RWPE2 (cell line): ENCODE measurements around the gene DTX3.

ENCODE experiments used
- ATAC-seq: fragments of 200-7000 bp; cut with Tn5 transposase; 3 replicates; pipeline ENCODE4 v1.9.1; 2021; ENCODE audit warnings: low read depth
- DNase-seq: peaks from one replicate; pipeline ENCODE4 v3.0.0-alpha.2; 2020; ENCODE audit warnings: low spot score
- H3K27ac ChIP-seq: fragments of 450-650 bp; 2 replicates; pipeline ENCODE4 v1.5.1; 2017; ENCODE audit warnings: mild to moderate bottlenecking; ENCODE audit not compliant: poor library complexity, severe bottlenecking
- H3K27me3 ChIP-seq: fragments of 250-450 bp; sonication (Bioruptor Pico); 2 replicates; pipeline ENCODE4 v1.5.1; 2021; ENCODE audit warnings: mild to moderate bottlenecking, moderate library complexity; ENCODE audit not compliant: insufficient read depth, poor library complexity, severe bottlenecking
- H3K36me3 ChIP-seq: fragments of 250-450 bp; sonication (Bioruptor Pico); 2 replicates; pipeline ENCODE4 v1.5.1; 2020; ENCODE audit warnings: low read depth, mild to moderate bottlenecking, moderate library complexity
- H3K4me1 ChIP-seq: fragments of 250-450 bp; sonication (Bioruptor Pico); 2 replicates; pipeline ENCODE4 v1.5.1; 2021; ENCODE audit warnings: mild to moderate bottlenecking, moderate library complexity; ENCODE audit not compliant: insufficient read depth, poor library complexity, severe bottlenecking
- H3K4me3 ChIP-seq: fragments of 250-450 bp; sonication (Bioruptor Pico); 2 replicates; pipeline ENCODE4 v1.5.1; 2021; ENCODE audit warnings: mild to moderate bottlenecking, moderate library complexity; ENCODE audit not compliant: severe bottlenecking
- H3K9me3 ChIP-seq: fragments of 250-450 bp; sonication (Bioruptor Pico); 2 replicates; pipeline ENCODE4 v1.5.1; 2021; ENCODE audit warnings: mild to moderate bottlenecking, moderate library complexity; ENCODE audit not compliant: severe bottlenecking
- CTCF ChIP-seq: fragments of 450-650 bp; IDR thresholded peaks from one replicate; pipeline ENCODE4 v1.5.1; 2017; ENCODE audit warnings: mild to moderate bottlenecking, moderate library complexity; ENCODE audit not compliant: poor library complexity, severe bottlenecking

The DTX3 gene

GRCh38 chr12:57606399-57606798 lies 1.8 kb downstream of the DTX3 start:
- H3K36me3 ChIP-seq = peaks cover 6% of the 10 kb centered on the region; the same call in 1 of the 2 replicates
- no peaks in the 10 kb centered on the region for H3K9me3 ChIP-seq
- DNase-seq = no peak
- TF ChIP-seq CTCF = no peak
- ATAC-seq = no peak
- H3K27me3 ChIP-seq = no peaks in the 10 kb centered on the region
- H3K4me1 ChIP-seq = peaks cover 5% of the 10 kb centered on the region
- H3K4me3 ChIP-seq = no peak overlapping the region
- no peak overlapping the region for H3K27ac ChIP-seq

- no peak for DNase-seq
- Histone ChIP-seq H3K9me3 (no peaks in the 10 kb centered on the region), H3K36me3 (peaks cover 2% of the 10 kb centered on the region; the same call in 1 of the 2 replicates), H3K4me3 (no peak overlapping the region), H3K27ac (no peak overlapping the region), H3K27me3 (no peaks in the 10 kb centered on the region), H3K4me1 (peaks cover 5% of the 10 kb centered on the region)
- no peak for TF ChIP-seq CTCF
- no peak for ATAC-seq
Measured at GRCh38 chr12:57606821-57607220, 2.2 kb downstream of the DTX3 start.

DNA sequence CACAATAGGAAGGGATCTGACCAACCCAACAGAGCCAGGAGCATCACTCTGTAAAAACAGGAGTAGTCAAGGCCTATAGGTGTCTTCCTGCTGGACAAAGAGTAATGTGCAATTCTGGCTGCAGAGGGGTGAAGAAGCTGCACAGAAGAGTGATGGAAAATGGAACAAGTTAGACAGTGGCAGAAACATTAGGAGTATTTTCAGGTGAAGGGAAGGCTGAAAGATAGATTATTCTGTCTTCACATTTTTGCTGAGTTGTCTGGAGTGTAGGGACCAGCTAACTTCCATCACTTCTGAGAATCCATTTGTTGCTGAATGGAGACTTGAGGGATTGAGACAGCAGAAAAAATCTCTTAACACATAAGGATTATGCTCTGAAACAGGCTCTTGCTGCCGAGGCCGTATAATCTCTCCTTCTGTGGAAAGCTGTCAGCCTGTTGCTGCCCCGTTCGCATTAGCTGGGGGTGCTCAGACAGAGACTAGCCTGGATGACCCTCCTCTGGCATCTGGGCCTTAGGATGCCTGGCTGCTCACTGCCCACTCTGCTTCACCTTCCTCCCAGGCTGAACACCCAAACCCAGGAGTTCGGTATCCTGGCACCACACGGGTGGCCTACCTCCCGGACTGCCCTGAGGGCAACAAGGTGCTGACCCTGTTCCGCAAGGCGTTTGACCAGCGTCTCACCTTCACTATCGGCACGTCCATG lies 3.5 kb downstream of the DTX3 start:
- Histone ChIP-seq H3K27ac (no peak overlapping the region), H3K36me3 (no peaks in the 10 kb centered on the region), H3K9me3 (no peaks in the 10 kb centered on the region), H3K27me3 (no peaks in the 10 kb centered on the region), H3K4me3 (no peak overlapping the region), H3K4me1 (peaks cover 5% of the 10 kb centered on the region)
- TF ChIP-seq CTCF = no peak
- ATAC-seq = no peak
- no peak for DNase-seq

DNA sequence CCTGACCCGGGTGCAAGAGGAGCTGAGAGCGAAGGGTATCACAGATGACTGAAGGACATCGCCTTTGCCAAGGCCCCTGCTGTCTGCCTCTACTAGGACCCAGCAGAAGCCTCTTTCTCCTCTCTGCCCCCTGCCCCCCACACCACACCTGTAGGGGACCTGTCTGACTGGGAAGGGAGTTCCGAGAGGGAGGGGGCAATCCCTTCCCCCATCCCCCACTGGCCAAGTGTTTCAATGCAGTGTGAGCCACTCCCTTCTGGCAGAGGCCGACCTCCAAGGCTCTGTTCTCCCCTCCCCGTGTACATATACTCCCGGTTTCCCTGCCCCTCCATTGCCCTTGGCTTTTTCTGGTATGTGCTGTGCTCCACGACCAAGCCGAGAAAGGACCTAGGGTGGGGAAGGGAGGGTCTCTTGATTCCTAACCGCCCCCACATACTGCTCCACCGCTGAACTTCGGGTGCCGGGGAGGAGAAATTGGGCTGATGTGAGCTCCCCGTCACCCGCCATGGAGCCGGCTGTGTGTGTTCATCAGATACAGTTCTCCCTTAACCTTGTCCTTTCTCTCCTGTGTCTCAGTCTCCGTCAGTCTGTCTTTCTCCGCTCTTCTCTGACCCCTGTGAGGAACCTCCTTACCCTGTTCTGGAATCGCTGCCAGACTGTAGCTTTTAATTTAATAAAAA lies 4.6 kb downstream of the DTX3 start:
- no peak for ATAC-seq
- no peaks in the 10 kb centered on the region for H3K27me3 ChIP-seq
- H3K4me3 ChIP-seq = no peak overlapping the region

More for the DNA sequence above, 4.6 kb downstream of the DTX3 start:
- Histone ChIP-seq H3K9me3 (no peaks in the 10 kb centered on the region), H3K36me3 (no peaks in the 10 kb centered on the region), H3K27ac (no peak overlapping the region), H3K4me1 (peaks cover 1% of the 10 kb centered on the region)
- no peak for TF ChIP-seq CTCF
- no peak for DNase-seq
